Muscle of back (tissue), 13 donors: ENCODE measurements around the gene TAS2R39. TPM values are rescaled to one million over a fixed set of nuclear protein-coding genes. Genes with fewer than 3 reads are reported as not detected.
"Not testable (repeated sequence)": the region's sequence is repeated elsewhere in the genome, so short reads cannot be mapped to it uniquely, and the experiment has no call there.

ENCODE experiments used
- DNase-seq, 3 donors: peaks; one replicate each; pipeline versions ENCODE4 v3.0.0 to v3.0.0-alpha.2; 2013
- long read RNA-seq, 9 donors: transcript quantifications; one replicate each; lab custom pipeline, GENCODE V29; 2026
- polyA plus RNA-seq, 10 donors: library from polyadenylated mRNA; unstranded; fragments of 120-200 nt; gene quantifications; one replicate each; pipeline ENCODE4 v1.2.1, GENCODE V29; 2013; ENCODE audit not compliant: insufficient read length in 10 of 10

TAS2R39 gene
- polyA plus RNA-seq = not detected
- long read RNA-seq, donor 1 = 0 reads
- long read RNA-seq, donor 2 = 0 reads
- long read RNA-seq, donor 3 = 0 reads
- long read RNA-seq, donor 4 = 0 reads
- long read RNA-seq, donor 5 = 0 reads
- long read RNA-seq, donor 6 = 0 reads
- long read RNA-seq, donor 7 = 0 reads
- long read RNA-seq, donor 8 = 0 reads
- long read RNA-seq, donor 9 = 0 reads

DNA sequence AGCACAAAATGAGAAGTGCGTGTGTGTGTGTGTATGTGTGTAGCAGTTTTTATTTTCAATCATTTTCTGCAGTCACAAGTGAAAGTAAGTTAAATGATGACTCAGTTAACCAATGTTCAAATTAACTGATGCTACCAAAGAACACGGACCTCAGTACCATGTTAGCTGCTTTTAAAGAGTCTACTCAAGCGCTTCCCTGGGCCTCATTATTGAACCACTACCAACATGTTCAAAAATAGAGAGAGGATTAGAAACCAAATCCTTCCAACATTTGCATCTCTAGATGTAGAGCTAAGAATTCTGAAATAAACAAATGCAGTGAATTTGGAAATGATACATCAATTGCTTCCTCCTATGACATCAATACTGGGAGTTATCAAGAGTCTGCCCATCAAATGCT is at the start of gene TAS2R39:
TAS2R39 (plus strand) TSS at position 396 of the 400 bp plus-strand sequence; CDS start at position 396, 0 bp downstream.
- DNase-seq = no peak

DNA sequence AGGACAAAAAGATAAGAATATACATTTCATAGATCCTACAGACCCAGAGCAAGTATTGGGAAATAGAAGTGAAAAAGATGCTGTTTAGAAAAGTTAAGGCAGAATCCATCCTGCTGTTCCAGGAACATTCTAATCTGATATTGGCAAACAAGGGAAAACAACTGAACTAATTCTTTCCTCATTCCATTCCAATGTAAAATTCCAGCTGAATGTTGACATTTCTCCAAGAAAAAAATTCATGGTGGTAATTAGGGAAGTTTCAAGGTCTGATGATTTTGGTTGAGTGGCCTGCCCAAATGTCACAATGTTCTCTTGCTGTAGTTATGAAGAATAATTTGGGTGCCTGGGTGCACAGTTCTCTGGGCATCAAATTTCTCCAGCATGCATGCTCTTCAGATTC is 36.1 kb upstream of the TAS2R39 start:
- no peak for DNase-seq

DNA sequence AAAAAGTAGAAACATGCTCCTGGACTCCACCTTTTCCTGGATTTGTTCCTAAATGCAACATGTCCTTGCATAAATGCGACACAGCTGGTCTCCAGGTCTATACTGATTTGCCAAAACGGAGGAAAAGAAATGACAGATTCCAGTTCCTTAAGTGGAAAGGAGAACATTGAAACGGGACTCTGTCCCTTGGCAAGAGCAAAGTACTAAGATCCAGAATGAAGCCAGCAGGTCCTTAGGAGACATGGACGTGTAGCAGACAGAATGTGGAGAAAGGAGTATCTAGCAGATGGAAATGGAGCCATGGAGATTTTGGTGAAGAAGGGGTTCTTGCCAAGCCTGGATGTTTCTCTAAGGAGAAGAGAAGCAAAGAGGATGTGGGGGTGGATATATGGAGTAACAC is 35.2 kb upstream of the TAS2R39 start:
- DNase-seq = no peak

DNA sequence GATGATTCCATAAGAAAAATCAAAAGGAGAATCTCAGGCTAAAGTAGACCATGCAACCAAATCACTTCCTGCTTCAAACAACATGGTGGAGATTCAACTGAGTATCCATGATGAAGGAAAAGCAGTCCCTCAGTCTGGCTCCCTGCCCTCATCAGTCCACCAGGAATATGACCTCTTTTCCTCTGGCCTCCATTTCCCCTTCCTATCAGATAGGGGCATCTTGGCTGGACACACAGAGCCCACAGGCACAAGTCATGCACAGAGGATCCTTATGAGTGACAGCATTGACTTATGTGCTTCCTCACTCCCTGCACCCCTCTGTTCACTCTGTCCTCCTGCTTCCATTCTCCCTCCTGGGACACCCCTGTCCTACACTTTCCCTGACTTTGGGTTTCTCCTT is 34.6 kb upstream of the TAS2R39 start:
- no peak for DNase-seq

DNA sequence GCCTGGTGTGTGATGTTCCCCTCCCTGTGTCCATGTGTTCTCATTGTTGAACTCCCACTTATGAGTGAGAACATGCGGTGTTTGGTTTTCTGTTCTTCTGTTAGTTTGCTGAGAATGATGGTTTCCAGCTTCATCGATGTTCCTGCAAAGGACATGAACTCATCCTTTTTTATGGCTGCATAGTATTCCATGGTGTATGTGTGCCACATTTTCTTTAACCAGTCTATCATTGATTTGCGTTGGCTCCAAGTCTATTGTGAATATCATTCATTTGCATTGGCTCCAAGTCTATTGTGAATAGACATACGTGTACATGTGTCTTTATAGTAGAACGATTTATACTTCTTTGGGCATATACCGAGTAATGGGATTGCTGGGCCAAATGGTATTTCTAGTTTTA is 32.5 kb upstream of the TAS2R39 start:
- DNase-seq = not testable (repeated sequence)

DNA sequence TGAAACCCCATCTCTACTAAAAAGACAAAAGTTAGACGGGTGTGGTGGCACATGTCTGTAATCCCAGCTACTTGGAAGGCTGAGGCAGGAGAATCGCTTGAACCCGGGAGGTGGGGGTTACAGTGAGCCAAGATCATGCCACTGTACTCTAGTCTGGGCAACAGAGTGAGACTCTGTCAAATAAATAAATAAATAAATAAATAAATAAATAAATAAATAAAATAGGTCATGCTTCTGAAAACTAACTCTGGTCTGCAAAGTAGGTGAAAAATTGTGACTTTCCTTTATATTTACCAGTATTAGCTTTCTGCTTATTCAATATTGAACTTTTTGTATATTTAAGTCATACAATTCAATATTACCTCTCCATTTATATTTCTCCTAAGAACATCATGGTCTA is 24.6 kb upstream of the TAS2R39 start:
- DNase-seq = not testable (repeated sequence)

DNA sequence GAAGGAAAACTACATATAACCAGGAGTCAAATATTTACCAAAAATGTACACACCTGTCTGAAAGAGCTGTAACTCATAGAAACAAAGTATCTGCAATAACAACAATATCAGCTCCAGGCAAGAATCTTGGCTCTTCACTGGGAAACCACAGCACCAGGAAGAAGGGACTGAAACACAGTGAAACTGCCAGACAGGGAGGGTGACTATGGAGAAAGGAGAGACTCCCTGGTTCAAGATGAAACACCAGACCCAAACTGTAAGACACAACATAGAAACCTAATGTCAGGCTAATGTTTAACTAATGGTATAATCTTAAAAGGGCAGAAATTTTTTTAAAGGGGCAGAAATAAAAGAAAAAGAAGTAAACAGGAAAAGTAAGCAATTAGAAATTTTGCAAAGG is 11.5 kb upstream of the TAS2R39 start:
- no peak for DNase-seq

DNA sequence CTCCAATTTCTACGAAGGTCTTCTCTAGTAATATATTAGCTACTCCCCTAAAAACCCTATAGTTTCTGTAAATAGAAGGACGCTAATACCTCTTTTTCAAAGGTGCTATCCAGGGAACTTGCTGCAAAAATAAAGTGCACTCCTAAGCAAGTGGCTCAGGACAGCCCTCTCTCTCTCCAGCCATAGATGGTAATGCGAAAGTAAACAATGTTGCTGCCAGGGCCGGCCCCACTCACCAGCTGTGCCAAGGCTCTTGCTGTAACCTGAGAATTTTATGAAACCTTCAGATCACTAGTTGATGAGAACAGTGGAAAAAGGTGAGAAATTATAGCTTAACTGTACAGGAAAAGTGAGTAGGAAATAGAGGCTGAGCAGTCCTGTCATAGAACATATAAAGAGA is 10.9 kb upstream of the TAS2R39 start:
- peak; percentile 6 to 22 (median 10) for DNase-seq

DNA sequence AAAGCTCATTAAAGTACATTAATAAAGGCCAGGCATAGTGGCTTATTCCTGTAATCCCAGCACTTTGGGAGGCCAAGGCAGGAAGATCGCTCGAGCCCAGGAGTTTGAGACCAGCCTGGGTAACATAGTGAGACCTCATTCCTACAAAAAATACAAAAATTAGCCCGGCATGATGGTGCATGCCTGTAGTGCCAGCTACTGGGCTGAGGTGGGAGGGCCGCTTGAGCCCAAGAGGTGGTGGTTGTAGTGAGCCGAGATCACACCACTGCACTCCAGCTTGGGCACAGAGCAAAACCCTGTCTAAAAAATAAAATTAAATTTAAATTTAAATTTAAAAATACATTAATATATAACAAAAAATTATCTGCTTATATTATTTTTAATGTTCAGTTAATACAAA is 7.1 kb upstream of the TAS2R39 start:
- DNase-seq = no peak

DNA sequence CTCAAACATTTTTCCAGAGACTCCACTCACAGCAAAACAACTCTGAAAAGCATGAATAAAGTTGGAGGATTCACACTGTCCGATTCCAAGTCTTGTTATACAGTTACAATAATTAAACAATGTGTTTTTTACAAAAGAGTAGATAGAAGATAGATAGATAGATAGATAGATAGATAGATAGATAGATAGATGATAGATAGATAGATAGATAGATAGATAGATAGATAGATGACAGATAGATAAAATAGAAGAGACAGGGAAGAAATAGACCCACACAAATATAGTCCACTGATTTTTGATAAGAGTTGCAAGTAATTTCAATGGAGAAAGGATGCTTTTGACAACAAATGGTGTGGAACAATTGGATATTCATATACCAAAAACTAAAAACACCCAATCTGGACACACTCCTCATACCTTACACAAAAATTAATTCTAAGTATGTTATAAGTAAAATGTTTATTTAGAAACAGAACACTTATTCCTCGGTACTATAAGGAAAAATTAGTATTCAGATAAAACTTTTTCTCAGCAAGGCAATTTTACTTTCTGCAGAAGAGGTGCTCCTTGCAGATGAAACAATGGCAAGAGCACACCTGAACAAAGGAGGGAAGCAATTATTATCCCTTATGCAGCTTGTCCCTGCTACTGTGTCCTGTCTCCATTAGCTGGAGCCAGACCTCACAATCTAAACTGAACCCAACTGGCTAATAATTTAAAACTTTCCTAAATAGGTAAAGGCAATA is 5.7 kb upstream of the TAS2R39 start:
- DNase-seq = no peak

DNA sequence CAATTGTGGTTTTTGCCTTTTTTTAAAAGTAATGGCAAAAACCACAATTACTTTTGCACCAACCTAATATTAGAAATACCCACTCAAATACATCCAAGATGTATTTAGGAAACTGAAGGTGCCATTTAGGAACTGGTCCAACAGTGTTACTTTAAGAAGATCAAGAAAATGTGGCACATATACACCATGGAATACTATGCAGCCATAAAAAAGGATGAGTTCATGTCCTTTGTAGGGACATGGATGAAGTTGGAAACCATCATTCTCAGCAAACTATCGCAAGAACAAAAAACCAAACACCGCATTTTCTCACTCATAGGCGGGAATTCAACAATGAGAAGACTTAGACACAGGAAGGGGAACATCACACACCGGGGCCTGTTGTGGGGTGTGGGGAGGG is 2.4 kb upstream of the TAS2R39 start:
- not testable (repeated sequence) for DNase-seq

DNA sequence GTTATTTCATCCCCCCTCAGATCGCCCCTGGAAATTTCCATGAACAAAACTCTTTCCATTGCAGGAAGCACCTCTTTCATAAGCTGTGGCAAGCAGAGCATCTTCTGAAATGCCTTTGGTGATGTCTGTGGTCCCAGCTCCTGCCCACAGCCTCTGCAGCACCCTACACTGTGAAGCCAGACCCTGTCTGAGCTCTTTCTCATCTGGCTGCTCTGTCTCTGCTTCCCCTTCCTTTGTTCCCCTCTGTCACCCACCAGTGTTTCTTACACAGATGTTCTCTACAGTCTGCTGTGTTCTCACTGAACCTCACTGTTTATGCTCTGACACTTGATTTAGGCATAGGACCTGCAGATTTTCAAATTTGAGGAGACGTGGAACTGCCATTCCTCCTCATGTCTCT is 1.9 kb upstream of the TAS2R39 start:
- DNase-seq = no peak

DNA sequence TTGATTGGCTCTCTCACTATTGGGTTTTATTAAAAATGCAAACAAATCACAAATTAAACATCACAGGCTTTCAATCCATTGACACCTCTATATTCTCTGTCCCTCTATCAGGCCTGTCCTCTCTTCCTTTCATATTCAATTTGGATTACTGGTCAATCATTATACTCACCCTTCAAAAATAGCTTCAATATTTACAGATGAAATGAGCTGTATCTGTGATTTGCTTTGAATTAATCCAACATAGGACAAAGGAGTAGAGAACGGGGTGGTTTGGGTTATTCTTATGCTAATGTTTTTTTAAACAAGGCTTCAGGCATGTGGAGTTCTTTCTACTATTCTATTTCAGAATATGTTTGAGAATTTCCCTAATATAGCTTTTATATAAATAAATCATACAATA is 2.3 kb downstream of the TAS2R39 start:
- DNase-seq = no peak

DNA sequence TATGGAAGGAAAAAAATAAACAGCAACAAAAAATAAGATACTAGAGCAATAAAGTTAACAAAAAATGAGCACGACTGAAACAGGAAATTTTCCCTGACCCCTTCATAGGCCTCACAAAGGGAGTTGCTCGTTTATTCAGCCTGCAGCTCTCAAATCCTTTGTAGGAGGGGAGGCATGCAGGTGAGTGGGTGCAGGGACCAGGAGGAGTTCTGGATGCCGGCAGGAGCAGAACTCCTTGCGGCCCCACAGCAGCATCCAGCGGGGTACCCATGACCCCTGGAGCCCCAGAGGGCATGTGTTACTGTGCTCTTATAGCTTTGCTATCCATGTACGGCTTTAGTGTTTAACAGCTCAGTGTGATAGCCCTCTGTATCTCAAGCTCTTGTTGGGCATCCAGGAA is 5.8 kb downstream of the TAS2R39 start:
- no peak for DNase-seq

DNA sequence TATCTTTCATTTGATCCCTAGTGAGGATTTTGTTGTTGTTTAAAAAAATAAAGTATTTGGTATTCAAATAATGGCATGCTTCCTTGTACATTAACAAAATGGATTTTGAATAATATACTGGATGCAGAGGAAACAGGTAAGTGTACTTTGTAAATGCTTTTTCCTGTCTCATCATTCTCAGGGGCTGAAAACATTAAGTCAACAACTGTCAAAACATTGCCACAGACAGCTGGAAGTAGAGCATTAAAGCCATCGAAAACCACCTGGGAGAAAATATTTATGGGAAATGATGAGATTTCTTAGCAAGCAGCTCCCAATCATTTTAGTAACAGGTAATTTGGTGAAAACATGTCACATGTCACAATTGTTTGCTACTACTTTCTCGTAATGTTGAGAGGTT is 10.7 kb downstream of the TAS2R39 start:
- no peak for DNase-seq

DNA sequence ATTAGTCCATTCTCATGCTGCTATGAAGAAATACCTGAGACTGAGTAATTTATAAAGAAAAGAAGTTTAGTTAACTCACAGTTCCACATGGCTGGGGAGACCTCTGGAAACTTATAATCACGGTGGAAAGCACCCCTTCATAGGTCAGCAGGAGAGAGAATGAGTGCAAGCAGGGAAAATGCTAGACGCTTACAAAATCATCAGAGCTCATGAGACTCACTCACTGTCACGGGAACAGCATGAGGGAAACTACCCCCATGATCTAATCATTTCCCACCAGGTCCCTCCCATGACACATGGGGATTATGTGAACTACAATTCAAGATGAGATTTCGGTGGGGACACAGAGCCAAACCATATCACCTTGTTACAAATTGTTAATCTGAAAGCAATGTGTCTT is 15.8 kb downstream of the TAS2R39 start:
- no peak for DNase-seq

DNA sequence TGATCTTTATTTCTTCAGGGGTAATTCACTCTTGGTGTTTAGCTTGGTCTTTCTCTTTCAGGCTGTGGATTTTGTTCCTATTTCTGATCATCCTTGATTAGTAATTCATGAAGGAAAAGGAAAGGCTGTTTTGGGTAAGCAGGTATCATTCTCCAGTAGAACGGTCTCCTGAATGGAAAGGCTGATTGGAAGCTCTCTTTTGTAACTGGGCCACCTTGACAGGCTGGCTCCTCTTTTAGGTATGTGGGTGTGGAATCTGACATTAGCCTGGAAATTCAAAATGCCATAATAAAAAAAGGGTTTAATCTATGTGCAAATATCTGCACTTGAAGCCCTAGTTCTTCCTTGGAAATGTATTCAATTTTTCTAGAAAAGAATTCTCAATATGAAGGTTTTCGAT is 18.9 kb downstream of the TAS2R39 start:
- DNase-seq = no peak

DNA sequence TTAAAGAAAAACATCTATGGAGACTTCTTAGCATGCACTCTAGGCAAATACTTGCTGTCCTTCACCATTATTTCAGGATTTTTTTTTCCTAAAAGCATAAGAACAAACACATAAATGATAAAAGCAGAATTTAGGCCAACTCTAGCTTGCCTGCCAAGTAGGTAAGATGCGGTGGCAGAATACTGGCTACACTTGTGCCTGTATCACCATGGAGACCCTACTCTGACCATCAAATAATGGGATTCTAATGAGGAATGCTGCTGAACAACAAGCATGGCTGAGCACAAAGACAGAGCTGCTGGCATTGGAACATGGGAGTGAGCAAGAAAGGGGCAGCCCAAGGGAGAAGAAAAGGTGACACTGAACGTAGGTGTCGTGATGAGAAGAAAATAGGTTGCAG is 20.2 kb downstream of the TAS2R39 start:
- DNase-seq = no peak

DNA sequence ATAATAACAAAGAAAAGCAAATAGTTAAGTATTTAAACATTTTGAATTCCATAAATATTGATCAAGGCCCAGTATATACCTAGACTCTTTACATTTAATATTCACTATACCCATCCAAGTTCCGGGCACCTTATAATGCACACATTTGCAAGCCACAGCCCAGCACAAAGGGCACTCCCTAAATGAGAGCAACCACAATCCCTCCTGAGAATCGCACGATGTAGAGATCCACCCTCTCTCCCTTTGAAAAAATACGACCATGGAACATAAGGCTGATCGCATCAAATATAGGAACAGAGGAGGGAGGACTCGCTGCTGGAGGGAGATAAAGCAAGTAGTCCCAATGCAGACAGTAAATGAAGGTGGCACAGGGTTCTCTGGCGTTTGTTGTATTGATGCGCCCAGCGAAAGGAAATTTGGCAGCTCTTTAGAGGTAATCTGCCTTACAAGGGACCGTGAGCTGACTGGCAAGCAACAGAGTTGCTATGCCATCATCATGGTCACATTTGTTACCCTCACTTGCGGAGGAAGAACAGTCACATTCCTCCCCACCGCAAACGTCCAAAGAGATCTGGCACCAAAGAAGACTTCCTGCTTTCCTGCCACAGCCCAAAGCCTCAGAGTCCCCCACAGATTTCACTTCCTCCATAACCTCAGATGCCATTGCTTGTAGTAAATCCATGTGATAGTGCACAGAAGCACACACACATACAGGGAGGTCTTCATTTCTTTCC is 22.5 kb downstream of the TAS2R39 start:
- peak in 2 of 3 donors; percentile 15 to 44 for DNase-seq

DNA sequence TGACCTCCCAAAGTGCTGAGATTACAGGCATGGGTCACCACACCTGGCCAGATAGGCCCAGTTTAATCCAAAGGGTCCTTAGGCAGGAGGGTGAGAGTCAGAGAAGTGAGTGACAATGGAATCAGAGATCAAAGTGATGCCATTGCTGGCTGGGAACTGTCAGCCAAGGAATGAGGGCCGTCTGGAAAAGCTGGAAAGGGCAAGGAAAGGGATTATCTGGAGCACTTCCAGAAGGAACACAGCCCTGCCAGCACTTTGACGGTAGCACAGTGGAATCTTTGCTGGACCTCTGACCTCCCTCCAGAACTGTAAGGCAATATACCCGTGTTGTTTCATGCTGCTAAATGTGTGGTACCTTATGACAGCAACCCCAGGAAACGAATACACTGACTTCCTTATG is 27.3 kb downstream of the TAS2R39 start:
- no peak for DNase-seq

DNA sequence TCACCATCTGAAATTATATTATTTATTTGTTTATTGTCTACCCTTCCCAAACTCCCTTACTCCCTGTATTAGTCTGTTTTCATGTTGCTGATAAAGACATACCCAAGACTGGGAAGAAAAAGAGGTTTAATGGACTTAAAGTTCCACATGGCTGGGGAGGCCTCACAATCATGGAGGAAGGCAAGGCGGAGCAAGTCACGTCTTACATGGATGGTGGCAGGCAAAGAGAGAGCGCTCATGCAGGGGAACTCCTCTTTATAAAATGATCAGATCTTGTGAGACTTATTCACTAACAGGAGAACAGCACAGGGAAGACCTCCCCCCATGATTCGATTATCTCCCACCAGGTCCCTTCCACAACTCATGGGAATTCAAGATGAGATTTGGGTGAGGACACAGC is 30.3 kb downstream of the TAS2R39 start:
- DNase-seq = not testable (repeated sequence)

DNA sequence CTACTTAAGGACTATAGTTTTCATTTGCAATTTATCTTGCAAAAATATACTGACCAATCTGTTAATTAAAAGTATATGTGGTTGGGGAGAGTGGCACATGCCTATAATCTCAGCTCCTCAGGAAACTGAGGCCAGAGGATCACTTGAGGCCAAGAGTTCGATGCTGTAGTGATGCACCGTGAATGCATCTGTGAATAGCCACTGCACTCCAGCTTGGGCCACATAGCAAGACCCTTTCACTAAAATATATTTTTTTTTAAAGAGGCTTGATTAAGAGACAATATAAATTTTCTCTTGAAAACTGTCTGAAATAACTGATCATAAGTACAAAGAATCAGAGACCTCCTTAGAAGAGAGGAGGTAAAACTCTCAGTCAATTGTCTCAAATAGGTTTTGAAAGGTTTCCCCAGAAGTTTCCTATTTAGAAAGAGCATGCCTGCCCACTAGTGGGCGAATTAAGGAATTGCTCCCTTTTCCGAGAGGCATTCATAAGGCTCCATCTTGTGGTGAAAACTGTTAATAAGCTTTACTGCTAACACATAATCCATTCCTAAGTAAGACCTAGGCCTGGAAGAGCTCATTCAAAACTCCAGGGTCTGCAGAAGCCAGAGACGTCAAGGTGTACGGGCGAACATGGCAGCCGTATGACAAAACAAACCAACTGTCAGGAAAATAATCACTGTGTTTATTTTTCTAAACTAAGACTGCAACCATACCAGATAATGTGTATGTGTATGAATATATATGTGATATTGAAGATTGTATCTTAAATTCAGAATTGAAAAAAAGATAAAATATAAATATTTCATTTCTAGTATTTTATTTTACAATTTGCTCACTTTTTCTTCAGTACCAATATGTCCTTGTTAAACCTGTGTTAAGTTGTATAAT is 31.8 kb downstream of the TAS2R39 start:
- peak; percentile 82 to 88 (median 85) for DNase-seq
